Neural cell (in vitro differentiated cells): Measurements from ENCODE around the gene PLCB4.
"Not testable (repeated sequence)": the region's sequence is repeated elsewhere in the genome, so short reads cannot be mapped to it uniquely, and the experiment has no call there.

Experiments used
- CTCF ChIP-seq: fragments of 450-650 bp; IDR thresholded peaks from 2 replicates; pipeline ENCODE4 v1.5.1; 2014; ENCODE audit warnings: antibody characterized with exemption, mild to moderate bottlenecking, moderate library complexity; ENCODE audit not compliant: poor library complexity, severe bottlenecking
- EP300 ChIP-seq: fragments of 450-650 bp; conservative IDR thresholded peaks from 2 replicates; pipeline ENCODE4 v1.6.1; 2014; ENCODE audit warnings: antibody characterized with exemption, mild to moderate bottlenecking, moderate library complexity; ENCODE audit not compliant: poor library complexity, severe bottlenecking
- EZH2 ChIP-seq: fragments of 200-600, 300-800 bp; shearing (Covaris generic), sonication (generic); IDR thresholded peaks from 2 replicates; pipeline ENCODE4 v1.6.1; 2014; ENCODE audit warnings: antibody characterized with exemption, low read length, borderline replicate concordance, mild to moderate bottlenecking; ENCODE audit not compliant: insufficient read depth, poor library complexity, severe bottlenecking
- POLR2AphosphoS5 ChIP-seq: IDR thresholded peaks from 2 replicates; pipeline ENCODE4 v1.6.1; 2012
- RAD21 ChIP-seq: fragments of 450-650 bp; conservative IDR thresholded peaks from 2 replicates; pipeline ENCODE4 v1.6.1; 2014; ENCODE audit warnings: antibody characterized with exemption, mild to moderate bottlenecking, moderate library complexity
- TAF1 ChIP-seq: IDR thresholded peaks from 2 replicates; pipeline ENCODE4 v1.6.1; 2012; ENCODE audit warnings: low read depth

- not testable (repeated sequence) for TF ChIP-seq EZH2, CTCF, TAF1, POLR2AphosphoS5, RAD21, EP300
These were observed 21.0 kb upstream of the PLCB4 start for GRCh38 chr20:9047928-9048327.
